Ovary (tissue), 9 donors: ENCODE measurements around the gene OCIAD2. TPM values are rescaled to one million over a fixed set of nuclear protein-coding genes. Genes with fewer than 3 reads are reported as not detected.
"Not testable (repeated sequence)": the region's sequence is repeated elsewhere in the genome, so short reads cannot be mapped to it uniquely, and the experiment has no call there.

Experiments used
- DNase-seq, 5 donors: peaks; one replicate each; pipeline ENCODE4 v3.0.0-alpha.2; 2019 to 2020
- H3K27ac ChIP-seq, 2 donors: fragments of 200-600 bp; one replicate each; pipeline versions ENCODE4 v1.5.1 to v1.8.0; 2019 to 2022
- H3K27me3 ChIP-seq: fragments of 200-600 bp; one replicate; pipeline ENCODE4 v1.8.0; 2022
- H3K36me3 ChIP-seq: fragments of 200-600 bp; sonication (generic); one replicate; pipeline ENCODE4 v1.5.1; 2019
- H3K4me1 ChIP-seq: one replicate; pipeline ENCODE4 v1.8.1; 2013; ENCODE audit warnings: mild to moderate bottlenecking, moderate library complexity; ENCODE audit not compliant: insufficient read depth
- H3K4me3 ChIP-seq: fragments of 200-600 bp; sonication (generic); one replicate; pipeline ENCODE4 v1.5.1; 2017
- H3K9me3 ChIP-seq, 2 donors: fragments of 200-600 bp in 1 of 2; sonication (generic) in 1 of 2; one replicate each; pipeline versions ENCODE4 v1.5.1 to v1.8.1; 2013 to 2019; ENCODE audit warnings: mild to moderate bottlenecking in 1 of 2, moderate library complexity in 1 of 2
- CTCF ChIP-seq, 3 donors: fragments of 450-650 bp in 2 of 3; fragments of 200-600 bp in 1 of 3; IDR thresholded peaks; one replicate each; pipeline versions ENCODE4 v1.5.1 to v1.8.0; 2016 to 2022; ENCODE audit warnings: antibody characterized with exemption in 3 of 3, mild to moderate bottlenecking in 1 of 3
- EP300 ChIP-seq: sonication (generic); formaldehyde crosslinking; IDR thresholded peaks from one replicate; pipeline ENCODE4 v1.6.1; 2017; ENCODE audit warnings: antibody characterized with exemption
- POLR2A ChIP-seq: fragments of 450-650 bp; IDR thresholded peaks from one replicate; pipeline ENCODE4 v1.6.1; 2017; ENCODE audit warnings: antibody characterized with exemption, mild to moderate bottlenecking, moderate library complexity
- WGBS, 3 donors: extraction: QIAGEN DNeasy Blood & Tissue Kit in 1 of 3; methylation state at CpG; one replicate each; pipeline versions ENCODE4 v1.1.5 to v1.1.7; 2013 to 2017; 5-methylcytosine and 5-hydroxymethylcytosine counted together
- intact Hi-C, 4 donors: fragments of 100-400 bp; cut with DNase I; formaldehyde crosslinking; loops; one replicate each; pipeline versions ENCODE4 v1.11.0 to v1.15.1; 2022 to 2023
- polyA plus RNA-seq, 2 donors: library from polyadenylated mRNA; stranded (reverse); fragments of 200-250 nt in 1 of 2; fragments of 350-450 nt in 1 of 2; fragmentation: Illumina TruSeq in 1 of 2; extraction: RNeasy Lipid Tissue Mini Kit (QIAGEN cat#74804) in 1 of 2; gene quantifications; one replicate each; pipeline ENCODE4 v1.2.3, GENCODE V29; 2013 to 2014
- total RNA-seq, 7 donors: library from RNA; depleted of rRNA in 2 of 7; stranded (reverse); fragments of >200 nt in 2 of 7; fragmentation: NEBNext Ultra II Directional in 3 of 7; extraction: Animal tissue kit (Norgen Biotek cat#: 25700) in 3 of 7; gene quantifications; one replicate each; pipeline versions ENCODE4 v1.1.0 to v1.2.4, GENCODE V29; 2016 to 2023
- donor health status: DM: no; HTN: no; CAD: no; lungs with moderate emphysema.
- donor health status: DM: no; HTN: no; CAD: no.
- donor health status: Bipolar disorder and iron deficiency.
- donor health status: DM: yes; HTN: yes; CAD: no.
- donor health status: DM: no; HTN: no; CAD: no.
- donor health status: DM: yes; HTN: yes; CAD: no.

OCIAD2 gene
- total and polyA plus RNA-seq, 9 donors: 2.1 to 20.4 (median 11.3) TPM

DNA sequence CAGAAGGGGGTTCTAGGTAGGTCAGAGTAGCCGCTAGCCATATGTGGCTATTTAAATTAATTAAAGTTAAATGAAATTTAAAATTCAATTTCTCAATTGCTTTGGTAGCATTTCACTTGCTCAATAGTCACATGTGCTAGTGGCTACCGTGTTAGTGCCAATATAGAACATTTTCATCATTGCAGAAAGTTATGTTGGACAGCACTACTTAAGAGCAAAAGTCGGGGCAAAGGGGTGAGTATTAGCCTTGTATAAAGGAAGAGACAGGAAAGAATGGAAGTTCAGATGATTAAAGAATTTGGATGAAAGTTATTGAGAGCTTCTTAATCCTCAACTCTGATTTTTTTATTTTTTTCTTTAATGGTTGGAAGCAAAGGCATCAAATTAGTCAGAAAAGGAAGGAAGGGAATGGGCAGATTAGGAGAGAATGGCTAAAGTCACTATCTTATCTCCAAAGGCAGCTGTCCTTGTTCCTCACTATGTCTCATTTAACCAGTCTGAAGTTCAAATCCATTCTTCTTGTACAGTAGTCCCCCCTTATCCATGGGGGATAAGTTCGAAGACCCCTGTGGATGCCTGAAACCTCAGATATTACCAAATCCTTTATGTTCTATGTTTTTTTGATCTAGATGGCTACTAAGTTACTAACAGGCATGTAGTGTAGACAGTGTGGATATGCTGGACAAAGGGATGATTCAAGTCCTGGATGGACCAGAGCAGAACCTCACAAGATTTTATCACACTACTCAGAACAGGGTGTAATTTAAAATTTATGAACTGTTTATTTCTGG lies 52.8 kb downstream of the OCIAD2 start:
- no peaks in the 10 kb centered on the region for H3K36me3 ChIP-seq
- TF ChIP-seq EP300: no peak
- no peak for TF ChIP-seq POLR2A
- TF ChIP-seq CTCF (IDR thresholded peaks at IDR 0.05): no peak
- no peaks in the 10 kb centered on the region for H3K27me3 ChIP-seq
- H3K27ac ChIP-seq: no peak overlapping the region
- H3K9me3 ChIP-seq: no peaks in the 10 kb centered on the region
- DNase-seq: no peak
- no peak overlapping the region for H3K4me3 ChIP-seq
- H3K4me1 ChIP-seq: no peaks in the 10 kb centered on the region
- intact Hi-C loops: no loop called here
- 95 to 97% (median 96%) methylated on average over 4 of the region's 4 CpGs for WGBS, 3 donors

DNA sequence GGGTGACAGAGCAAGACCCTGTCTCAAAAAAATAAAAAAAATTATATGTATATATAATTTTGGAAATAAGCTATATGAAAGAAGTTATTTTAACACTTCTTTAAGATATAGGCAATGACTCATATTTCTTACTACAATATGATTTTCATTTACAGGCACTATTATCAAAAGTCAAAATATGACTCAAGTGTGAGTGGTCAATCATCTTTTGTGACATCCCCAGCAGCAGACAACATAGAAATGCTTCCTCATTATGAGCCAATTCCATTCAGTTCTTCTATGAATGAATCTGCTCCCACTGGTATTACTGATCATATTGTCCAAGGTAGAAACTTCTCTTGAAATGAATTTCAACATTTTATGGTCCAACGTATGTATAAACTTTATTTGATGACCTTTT lies 54.9 kb downstream of the OCIAD2 start:
- no peaks in the 10 kb centered on the region for H3K36me3 ChIP-seq
- WGBS, 3 donors: 69 to 90% (median 76%) methylated on average over 1 of the region's 1 CpG
- intact Hi-C loops: no loop called here

DNA sequence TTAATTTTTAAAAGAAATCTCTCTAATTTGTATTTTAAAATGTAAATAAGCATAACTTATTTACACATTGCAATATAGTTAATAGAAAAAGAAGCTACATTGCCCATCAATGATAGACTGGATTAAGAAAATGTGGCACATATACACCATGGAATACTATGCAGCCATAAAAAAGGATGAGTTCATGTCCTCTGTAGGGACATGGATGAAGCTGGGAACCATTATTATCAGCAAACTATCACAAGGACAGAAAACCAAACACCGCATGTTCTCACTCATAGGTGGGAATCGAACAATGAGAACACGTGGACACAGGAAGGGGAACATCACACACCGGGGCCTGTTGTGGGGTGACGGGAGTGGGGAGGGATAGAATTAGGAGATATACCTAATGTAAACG lies 57.8 kb downstream of the OCIAD2 start:
- not testable (repeated sequence) for H3K36me3 ChIP-seq

More for the DNA sequence above, 54.9 kb downstream of the OCIAD2 start:
- Histone ChIP-seq H3K9me3 (no peaks in the 10 kb centered on the region), H3K4me3 (no peak overlapping the region), H3K27ac (no peak overlapping the region), H3K4me1 (no peaks in the 10 kb centered on the region), H3K27me3 (no peaks in the 10 kb centered on the region)
- no peak for DNase-seq
- no peak for TF ChIP-seq EP300
- TF ChIP-seq CTCF (IDR thresholded peaks at IDR 0.05): no peak
- TF ChIP-seq POLR2A: no peak

DNA sequence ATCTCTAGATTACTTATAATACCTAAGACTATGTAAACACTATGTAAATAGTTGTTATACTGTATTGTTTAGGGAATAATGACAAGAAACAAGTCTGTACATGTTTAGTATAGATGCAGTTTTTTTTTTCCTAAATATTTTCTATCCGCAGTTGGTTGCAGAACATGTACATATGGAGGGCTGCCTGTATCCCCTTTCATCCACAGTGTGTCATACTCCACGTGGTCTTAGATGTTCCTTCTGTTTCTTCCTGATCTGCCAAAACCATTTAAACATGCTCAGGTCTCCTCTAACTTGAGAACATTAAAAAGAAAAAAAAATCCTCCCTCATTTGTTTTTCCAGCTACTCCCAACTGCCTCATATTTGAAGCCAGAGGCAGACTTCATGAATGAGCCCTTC lies 61.7 kb downstream of the OCIAD2 start:
- H3K27me3 ChIP-seq: no peaks in the 10 kb centered on the region
- intact Hi-C loops: no loop called here
- no peak overlapping the region for H3K27ac ChIP-seq
- H3K4me1 ChIP-seq: peaks cover 2% of the 10 kb centered on the region
- DNase-seq: no peak
- H3K4me3 ChIP-seq: no peak overlapping the region
- H3K9me3 ChIP-seq: no peaks in the 10 kb centered on the region
- WGBS, 3 donors: 74 to 90% (median 80%) methylated on average over 2 of the region's 2 CpGs
- TF ChIP-seq CTCF (IDR thresholded peaks at IDR 0.05) (no peak), EP300 (no peak), POLR2A (no peak)
- H3K36me3 ChIP-seq: no peaks in the 10 kb centered on the region

More for the DNA sequence above, 57.8 kb downstream of the OCIAD2 start:
- H3K4me3 ChIP-seq, H3K27ac ChIP-seq, H3K4me1 ChIP-seq, H3K27me3 ChIP-seq, H3K9me3 ChIP-seq, DNase-seq, intact Hi-C loops: not testable (repeated sequence)
- WGBS, 3 donors: 96 to 97% (median 96%) methylated on average over 6 of the region's 6 CpGs

GRCh38 chr4:48841045-48841827 lies 65.3 kb downstream of the OCIAD2 start:
- TF ChIP-seq EP300: no peak
- TF ChIP-seq POLR2A: no peak
- TF ChIP-seq CTCF (IDR thresholded peaks at IDR 0.05): no peak
- intact Hi-C loops: no loop called here
- H3K36me3 ChIP-seq: no peaks in the 10 kb centered on the region
- WGBS, 3 donors: 59 to 72% (median 68%) methylated on average over 9 of the region's 9 CpGs
- H3K27me3 ChIP-seq: no peaks in the 10 kb centered on the region
- H3K4me3 ChIP-seq: no peak overlapping the region
- H3K27ac ChIP-seq: no peak overlapping the region
- no peak for DNase-seq
- no peaks in the 10 kb centered on the region for H3K9me3 ChIP-seq
- peaks cover 2% of the 10 kb centered on the region for H3K4me1 ChIP-seq
